KMS-11 (cell line): Measurements from ENCODE around the gene DMGDH.

Experiments used
- H2AFZ ChIP-seq: fragments of 200-600 bp; sonication (generic); 2 replicates; pipeline ENCODE4 v1.6.1; 2016; ENCODE audit warnings: antibody characterized with exemption, mixed run types, low read depth
- H3K27ac ChIP-seq: fragments of 200-600 bp; sonication (generic); 2 replicates; pipeline ENCODE4 v1.6.1; 2016; ENCODE audit warnings: mild to moderate bottlenecking, mixed run types
- H3K27me3 ChIP-seq: fragments of 200-600 bp; sonication (generic); 2 replicates; pipeline ENCODE4 v1.6.1; 2017; ENCODE audit warnings: mild to moderate bottlenecking, low read depth, mixed run types, moderate library complexity; ENCODE audit not compliant: insufficient read depth
- H3K36me3 ChIP-seq: fragments of 200-600 bp; sonication (generic); 2 replicates; pipeline ENCODE4 v1.6.1; 2017; ENCODE audit warnings: mild to moderate bottlenecking, mixed run types; ENCODE audit not compliant: insufficient read depth
- H3K4me1 ChIP-seq: fragments of 200-600 bp; sonication (generic); 2 replicates; pipeline ENCODE4 v1.6.1; 2016; ENCODE audit warnings: mild to moderate bottlenecking, low read depth, mixed run types; ENCODE audit not compliant: poor library complexity, severe bottlenecking
- H3K4me2 ChIP-seq: fragments of 200-600 bp; sonication (generic); 2 replicates; pipeline ENCODE4 v1.7.0; 2016; ENCODE audit warnings: mild to moderate bottlenecking, mixed run types
- H3K4me3 ChIP-seq: fragments of 200-600 bp; sonication (generic); IDR thresholded peaks from 2 replicates; pipeline ENCODE4 v1.6.1; 2017; ENCODE audit warnings: low read depth, low read length, mixed read lengths; ENCODE audit not compliant: insufficient read depth
- H3K79me2 ChIP-seq: fragments of 200-600 bp; sonication (generic); 2 replicates; pipeline ENCODE4 v1.6.1; 2016; ENCODE audit warnings: low read depth, mixed run types; ENCODE audit not compliant: insufficient read depth
- H3K9ac ChIP-seq: fragments of 200-600 bp; sonication (generic); 2 replicates; pipeline ENCODE4 v1.6.1; 2016; ENCODE audit warnings: mild to moderate bottlenecking, mixed run types
- H4K20me1 ChIP-seq: fragments of 200-600 bp; sonication (generic); 2 replicates; pipeline ENCODE4 v1.6.1; 2016; ENCODE audit warnings: mild to moderate bottlenecking, mixed run types; ENCODE audit not compliant: insufficient read depth
- CTCF ChIP-seq: fragments of 200-600 bp; sonication (generic); conservative IDR thresholded peaks from 2 replicates; pipeline ENCODE4 v1.6.1; 2017; ENCODE audit warnings: low read depth, mild to moderate bottlenecking, antibody characterized with exemption, low read length, moderate library complexity, mixed read lengths

The DMGDH gene

DNA sequence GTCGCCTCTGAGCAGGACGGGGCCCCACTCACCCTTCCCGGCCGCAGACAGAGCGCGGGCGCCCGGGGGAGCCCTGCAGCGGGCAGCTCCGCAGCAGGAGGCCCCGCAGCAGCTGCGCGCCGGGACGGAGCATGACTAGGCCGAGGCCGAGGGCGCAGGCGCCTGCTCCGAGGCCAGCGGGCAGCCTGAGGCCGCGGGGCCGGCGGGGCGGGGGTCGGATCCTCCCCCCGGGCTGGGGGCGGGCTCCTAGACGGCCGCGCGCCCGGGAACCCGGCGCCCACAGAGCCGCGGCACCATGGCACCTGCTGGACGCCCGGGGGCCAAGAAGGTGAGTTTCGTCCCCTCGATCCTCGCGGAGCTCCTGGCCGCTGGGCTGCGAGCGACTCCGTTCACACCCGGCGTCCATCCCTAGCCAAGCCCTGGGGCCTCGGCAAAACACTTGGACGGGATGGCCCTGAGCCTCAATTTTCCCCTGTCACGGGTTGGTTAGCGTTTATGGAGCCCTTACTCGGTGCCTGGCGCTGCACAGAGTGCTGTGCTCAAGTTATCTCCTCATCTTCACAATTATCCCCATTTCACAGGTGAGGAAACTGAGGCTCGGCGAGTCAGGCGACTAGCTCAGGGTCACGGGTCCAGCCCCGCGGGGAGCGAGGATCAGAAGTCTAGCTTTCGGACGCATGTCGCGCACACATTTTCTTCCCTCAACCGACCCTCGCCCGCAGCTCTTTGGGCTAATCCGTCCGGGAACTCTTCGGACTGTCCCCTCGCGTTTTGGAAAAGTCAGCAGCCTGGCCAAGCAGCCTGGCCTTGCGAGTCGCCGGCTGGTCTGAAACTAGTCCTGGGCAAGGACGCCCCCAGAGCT, at the start of gene DMGDH, which contains the start of gene BHMT2:
DMGDH (minus strand) TSS at position 187 of the 862 bp plus-strand sequence; CDS start at position 133, 54 bp downstream.
BHMT2 (plus strand) TSS at position 280 of the 862 bp plus-strand sequence; CDS start at position 296, 16 bp downstream.
- Histone ChIP-seq H3K79me2 (no peaks in the 10 kb centered on the region), H4K20me1 (no peaks in the 10 kb centered on the region), H3K4me3 (no peak within 1 kb of the TSS), H2AFZ (no peak within 1 kb of the TSS), H3K27me3 (no peaks in the 10 kb centered on the region), H3K9ac (no peak within 1 kb of the TSS), H3K36me3 (no peaks in the 10 kb centered on the region), H3K4me2 (no peak within 1 kb of the TSS), H3K4me1 (no peaks in the 10 kb centered on the region), H3K27ac (no peak within 1 kb of the TSS)
- TF ChIP-seq CTCF = no peak

GRCh38 chr5:79112703-79113058, 43.2 kb upstream of the DMGDH start:
- no peak overlapping the region for H2AFZ ChIP-seq
- H3K4me1 ChIP-seq = no peaks in the 10 kb centered on the region
- no peaks in the 10 kb centered on the region for H3K27me3 ChIP-seq
- no peaks in the 10 kb centered on the region for H3K79me2 ChIP-seq
- H3K4me3 ChIP-seq = no peak overlapping the region
- no peaks in the 10 kb centered on the region for H3K36me3 ChIP-seq
- no peak for TF ChIP-seq CTCF
- no peaks in the 10 kb centered on the region for H4K20me1 ChIP-seq
- no peak overlapping the region for H3K4me2 ChIP-seq
- H3K9ac ChIP-seq = no peak overlapping the region
- H3K27ac ChIP-seq = no peak overlapping the region

DNA sequence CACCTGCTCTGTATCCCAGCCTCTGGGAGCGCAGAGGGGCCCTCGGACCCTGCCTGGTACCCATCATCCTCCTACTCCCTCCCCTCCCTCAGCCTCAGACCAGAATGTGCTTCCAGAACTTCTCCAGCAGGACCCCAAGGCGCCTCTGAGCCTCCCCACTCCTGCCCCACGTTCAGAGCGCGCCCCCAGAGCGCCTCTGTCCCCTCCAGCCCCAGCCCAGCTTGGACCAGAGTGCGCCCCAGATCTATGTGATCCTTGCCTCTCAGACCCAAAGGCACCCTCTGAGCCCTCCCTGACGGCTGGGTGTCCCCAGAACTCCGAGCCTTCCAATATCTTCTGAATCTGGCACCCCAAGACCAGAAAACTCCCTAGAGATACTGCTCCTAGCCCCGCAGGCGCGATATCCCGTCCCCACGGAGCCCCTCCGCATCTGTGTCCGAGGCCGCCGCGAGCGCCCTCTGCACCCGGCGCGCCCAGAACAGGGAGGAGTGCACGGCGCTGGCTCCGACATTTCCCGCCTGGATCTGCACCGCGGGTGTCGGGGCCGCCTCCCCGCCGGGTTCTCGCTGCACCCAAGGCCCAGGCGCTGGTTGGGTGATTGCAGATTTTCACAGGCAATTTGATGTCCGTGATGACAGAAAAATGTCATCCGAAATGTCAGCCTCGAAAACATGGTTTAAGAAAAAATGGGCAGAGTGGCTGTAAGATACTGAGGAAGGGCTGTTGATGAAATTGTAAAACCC, 42.7 kb upstream of the DMGDH start:
- Histone ChIP-seq H3K79me2 (no peaks in the 10 kb centered on the region), H3K36me3 (no peaks in the 10 kb centered on the region), H2AFZ (no peak overlapping the region), H3K27ac (no peak overlapping the region), H3K4me1 (no peaks in the 10 kb centered on the region), H3K9ac (no peak overlapping the region), H4K20me1 (no peaks in the 10 kb centered on the region), H3K27me3 (no peaks in the 10 kb centered on the region), H3K4me3 (no peak overlapping the region), H3K4me2 (no peak overlapping the region)
- TF ChIP-seq CTCF = no peak

DNA sequence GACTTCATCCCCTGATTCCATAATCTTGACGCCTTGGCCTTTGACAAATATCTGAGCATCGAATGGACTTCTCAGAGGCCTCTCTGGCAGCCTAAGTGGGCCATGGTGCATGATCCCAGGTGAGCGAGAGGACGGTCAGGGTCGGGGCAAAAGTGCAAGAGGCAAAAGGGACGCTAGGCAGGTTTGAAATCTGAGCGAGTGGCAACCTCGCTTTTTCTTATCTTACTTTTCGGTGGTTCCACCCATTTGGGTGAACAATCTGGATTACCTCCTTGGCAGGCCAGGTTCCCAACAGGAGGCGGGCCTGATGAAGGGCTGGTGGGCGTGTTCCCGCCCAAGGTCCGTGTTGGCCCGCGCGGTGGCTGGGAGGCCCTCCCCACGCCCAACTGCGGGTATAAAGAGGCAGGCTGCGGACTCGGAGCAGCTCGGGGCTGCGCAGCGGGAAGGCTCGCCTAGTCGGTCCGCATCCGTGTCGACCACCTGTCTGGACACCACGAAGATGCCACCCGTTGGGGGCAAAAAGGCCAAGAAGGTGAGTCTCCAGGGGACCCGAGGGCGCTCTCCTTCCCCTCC, 42.0 kb upstream of the DMGDH start, which contains the start of gene BHMT:
BHMT (plus strand) TSS at position 423 of the 573 bp plus-strand sequence; CDS start at position 500, 77 bp downstream.
- no peak for TF ChIP-seq CTCF
- no peaks in the 10 kb centered on the region for H3K27me3 ChIP-seq
- H3K4me2 ChIP-seq = no peak within 1 kb of the TSS
- no peak within 1 kb of the TSS for H3K27ac ChIP-seq
- no peak within 1 kb of the TSS for H3K4me3 ChIP-seq
- no peak within 1 kb of the TSS for H3K9ac ChIP-seq
- H4K20me1 ChIP-seq = no peaks in the 10 kb centered on the region
- no peaks in the 10 kb centered on the region for H3K79me2 ChIP-seq
- no peaks in the 10 kb centered on the region for H3K4me1 ChIP-seq
- H3K36me3 ChIP-seq = no peaks in the 10 kb centered on the region
- H2AFZ ChIP-seq = no peak within 1 kb of the TSS
